Type B pancreatic cell (in vitro differentiated cells): ENCODE measurements around the gene SLC25A24. TPM values are rescaled to one million over a fixed set of nuclear protein-coding genes. Genes with fewer than 3 reads are reported as not detected.

ENCODE experiments used
- DNase-seq: peaks from one replicate; pipeline ENCODE4 v3.0.0; 2021; ENCODE audit warnings: mixed read lengths; ENCODE audit not compliant: unreplicated experiment; ENCODE audit errors: extremely low spot score
- H3K27ac Mint-ChIP-seq: 2 replicates; pipeline ENCODE4 v1.8.0; 2021; ENCODE audit warnings: mild to moderate bottlenecking, mixed read lengths
- H3K27me3 Mint-ChIP-seq: 2 replicates; pipeline ENCODE4 v1.8.0; 2021; ENCODE audit warnings: mixed read lengths
- H3K36me3 Mint-ChIP-seq: 2 replicates; pipeline ENCODE4 v1.8.0; 2021; ENCODE audit warnings: mixed read lengths
- H3K4me1 Mint-ChIP-seq: one replicate; pipeline ENCODE4 v1.8.0; 2021; ENCODE audit warnings: mixed read lengths; ENCODE audit not compliant: unreplicated experiment
- H3K4me3 Mint-ChIP-seq: 2 replicates; pipeline ENCODE4 v1.8.0; 2021; ENCODE audit warnings: mild to moderate bottlenecking, mixed read lengths
- H3K9me3 Mint-ChIP-seq: 2 replicates; pipeline ENCODE4 v1.8.0; 2021; ENCODE audit warnings: mixed read lengths
- total RNA-seq: library from RNA; stranded (reverse); gene quantifications from 2 replicates; pipeline ENCODE4 v1.2.1, GENCODE V29; 2021; ENCODE audit warnings: low replicate concordance
- TF ChIP-seq, protein P1 (sequence below): fragments of 200-600 bp; sonication (generic); conservative IDR thresholded peaks from 2 replicates; pipeline ENCODE4 v1.5.0; 2021; ENCODE audit warnings: antibody characterized with exemption, mild to moderate bottlenecking

The SLC25A24 gene
- total RNA-seq, 1 donor from 2014 or later = 43.3 TPM

DNA sequence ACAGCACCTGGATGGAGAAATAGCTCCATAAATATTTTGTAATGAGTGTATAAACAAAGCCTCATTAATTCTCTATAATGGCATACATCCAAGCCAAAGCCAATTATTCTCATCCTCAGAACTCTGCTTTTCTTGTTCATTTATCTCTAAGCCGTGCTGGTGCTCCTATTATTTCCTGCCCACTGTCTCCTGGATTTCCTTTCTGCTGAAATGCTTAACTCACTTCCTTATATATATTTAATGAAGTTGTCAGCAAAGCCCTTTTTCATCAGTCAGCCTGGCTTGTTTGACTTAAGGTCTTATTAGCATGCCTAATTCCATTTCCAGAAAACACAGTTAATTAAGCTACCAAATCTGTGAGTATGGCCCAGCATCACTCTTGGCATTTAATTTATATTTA is 93.4 kb downstream of the SLC25A24 start:
- H3K27ac Mint-ChIP-seq = no peak overlapping the region
- H3K4me1 Mint-ChIP-seq = no peaks in the 10 kb centered on the region
- H3K27me3 Mint-ChIP-seq = peaks cover under 1% of the 10 kb centered on the region
- H3K36me3 Mint-ChIP-seq = no peaks in the 10 kb centered on the region
- H3K4me3 Mint-ChIP-seq = no peak overlapping the region
- H3K9me3 Mint-ChIP-seq = peaks cover 1% of the 10 kb centered on the region
- DNase-seq = no peak
- TF ChIP-seq, protein P1, sequence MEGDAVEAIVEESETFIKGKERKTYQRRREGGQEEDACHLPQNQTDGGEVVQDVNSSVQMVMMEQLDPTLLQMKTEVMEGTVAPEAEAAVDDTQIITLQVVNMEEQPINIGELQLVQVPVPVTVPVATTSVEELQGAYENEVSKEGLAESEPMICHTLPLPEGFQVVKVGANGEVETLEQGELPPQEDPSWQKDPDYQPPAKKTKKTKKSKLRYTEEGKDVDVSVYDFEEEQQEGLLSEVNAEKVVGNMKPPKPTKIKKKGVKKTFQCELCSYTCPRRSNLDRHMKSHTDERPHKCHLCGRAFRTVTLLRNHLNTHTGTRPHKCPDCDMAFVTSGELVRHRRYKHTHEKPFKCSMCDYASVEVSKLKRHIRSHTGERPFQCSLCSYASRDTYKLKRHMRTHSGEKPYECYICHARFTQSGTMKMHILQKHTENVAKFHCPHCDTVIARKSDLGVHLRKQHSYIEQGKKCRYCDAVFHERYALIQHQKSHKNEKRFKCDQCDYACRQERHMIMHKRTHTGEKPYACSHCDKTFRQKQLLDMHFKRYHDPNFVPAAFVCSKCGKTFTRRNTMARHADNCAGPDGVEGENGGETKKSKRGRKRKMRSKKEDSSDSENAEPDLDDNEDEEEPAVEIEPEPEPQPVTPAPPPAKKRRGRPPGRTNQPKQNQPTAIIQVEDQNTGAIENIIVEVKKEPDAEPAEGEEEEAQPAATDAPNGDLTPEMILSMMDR = no peak

GRCh38 chr1:108100148-108100547 is 100.0 kb downstream of the SLC25A24 start:
- no peaks in the 10 kb centered on the region for H3K4me1 Mint-ChIP-seq
- no peak for DNase-seq
- H3K9me3 Mint-ChIP-seq = no peaks in the 10 kb centered on the region
- no peak overlapping the region for H3K4me3 Mint-ChIP-seq
- H3K36me3 Mint-ChIP-seq = no peaks in the 10 kb centered on the region
- H3K27ac Mint-ChIP-seq = no peak overlapping the region
- TF ChIP-seq, protein P1 = no peak
- H3K27me3 Mint-ChIP-seq = no peaks in the 10 kb centered on the region

DNA sequence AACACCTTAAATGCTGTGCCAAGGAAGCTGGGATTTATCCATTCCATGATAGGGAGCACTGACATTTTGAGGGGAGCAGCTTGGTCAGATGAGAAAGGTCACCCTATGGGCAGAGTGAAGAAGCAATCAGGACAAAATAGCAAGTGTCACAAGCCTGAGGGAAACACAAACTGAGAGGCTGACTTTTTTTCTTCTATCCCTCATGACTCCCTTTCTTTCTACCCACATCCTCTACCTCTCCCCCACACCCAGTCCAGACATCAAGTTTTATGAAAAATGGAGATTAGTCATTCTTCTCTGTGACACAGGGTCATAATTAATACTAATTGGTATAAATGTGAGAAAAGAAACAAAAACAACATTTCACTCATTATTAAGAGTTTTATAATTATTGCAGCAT is 103.1 kb downstream of the SLC25A24 start:
- Mint-ChIP-seq H3K36me3 (no peaks in the 10 kb centered on the region), H3K4me1 (no peaks in the 10 kb centered on the region), H3K4me3 (no peak overlapping the region)

DNA sequence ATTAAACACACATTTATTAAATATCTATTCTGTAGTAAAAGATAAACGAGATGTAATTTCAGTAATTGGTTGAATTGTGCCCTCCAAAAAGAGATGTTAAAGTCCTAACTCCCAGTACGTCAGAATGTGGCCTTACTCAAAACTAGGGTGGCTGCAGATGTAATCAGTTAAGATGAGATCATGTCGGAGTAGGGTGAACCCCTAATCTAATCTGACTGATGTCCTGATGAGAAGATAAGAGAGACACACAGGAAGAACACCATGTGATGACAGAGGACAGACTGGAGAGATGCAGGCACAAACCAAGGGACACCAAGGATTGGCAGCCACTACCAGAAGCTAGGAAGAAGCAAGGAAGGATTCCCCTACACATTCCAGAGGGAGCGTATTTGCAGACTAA is 104.1 kb downstream of the SLC25A24 start:
- DNase-seq = no peak
- Mint-ChIP-seq H3K36me3 (no peaks in the 10 kb centered on the region), H3K4me3 (no peak overlapping the region), H3K4me1 (no peaks in the 10 kb centered on the region), H3K27me3 (no peaks in the 10 kb centered on the region), H3K27ac (no peak overlapping the region), H3K9me3 (no peaks in the 10 kb centered on the region)
- TF ChIP-seq, protein P1 = no peak

More for the DNA sequence above, 103.1 kb downstream of the SLC25A24 start:
- TF ChIP-seq, protein P1 = no peak
- no peak for DNase-seq
- no peaks in the 10 kb centered on the region for H3K27me3 Mint-ChIP-seq
- H3K9me3 Mint-ChIP-seq = no peaks in the 10 kb centered on the region
- no peak overlapping the region for H3K27ac Mint-ChIP-seq

GRCh38 chr1:108089477-108089876 is 110.7 kb downstream of the SLC25A24 start:
- Mint-ChIP-seq H3K4me3 (no peak overlapping the region), H3K36me3 (no peaks in the 10 kb centered on the region), H3K27me3 (no peaks in the 10 kb centered on the region), H3K9me3 (no peaks in the 10 kb centered on the region), H3K27ac (no peak overlapping the region), H3K4me1 (peaks cover 6% of the 10 kb centered on the region)
- no peak for DNase-seq
- TF ChIP-seq, protein P1 = no peak

- H3K4me3 Mint-ChIP-seq = no peak overlapping the region
- TF ChIP-seq, protein P1 = no peak
- DNase-seq = no peak
- H3K4me1 Mint-ChIP-seq = peaks cover 13% of the 10 kb centered on the region
- no peak overlapping the region for H3K27ac Mint-ChIP-seq
- no peaks in the 10 kb centered on the region for H3K9me3 Mint-ChIP-seq
- H3K27me3 Mint-ChIP-seq = peaks cover 3% of the 10 kb centered on the region
- H3K36me3 Mint-ChIP-seq = no peaks in the 10 kb centered on the region
Measured at GRCh38 chr1:108085628-108086027, 114.5 kb downstream of the SLC25A24 start.
